ENCODE results near the gene FABP7.
"Not testable (repeated sequence)": the region's sequence is repeated elsewhere in the genome, so short reads cannot be mapped to it uniquely, and the experiment has no call there.

The FABP7 gene

GRCh38 chr6:122747573-122747972 lies 31.9 kb upstream of the FABP7 start:
- no peak overlapping the region for H3K4me3 ChIP-seq (ENCODE audit: low read depth, low read length)
- ChIA-PET CTCF (no interaction called here), POLR2A (no interaction called here)
- no peak for DNase-seq (ENCODE audit: low read depth, low spot score)
- TF ChIP-seq, protein P1, sequence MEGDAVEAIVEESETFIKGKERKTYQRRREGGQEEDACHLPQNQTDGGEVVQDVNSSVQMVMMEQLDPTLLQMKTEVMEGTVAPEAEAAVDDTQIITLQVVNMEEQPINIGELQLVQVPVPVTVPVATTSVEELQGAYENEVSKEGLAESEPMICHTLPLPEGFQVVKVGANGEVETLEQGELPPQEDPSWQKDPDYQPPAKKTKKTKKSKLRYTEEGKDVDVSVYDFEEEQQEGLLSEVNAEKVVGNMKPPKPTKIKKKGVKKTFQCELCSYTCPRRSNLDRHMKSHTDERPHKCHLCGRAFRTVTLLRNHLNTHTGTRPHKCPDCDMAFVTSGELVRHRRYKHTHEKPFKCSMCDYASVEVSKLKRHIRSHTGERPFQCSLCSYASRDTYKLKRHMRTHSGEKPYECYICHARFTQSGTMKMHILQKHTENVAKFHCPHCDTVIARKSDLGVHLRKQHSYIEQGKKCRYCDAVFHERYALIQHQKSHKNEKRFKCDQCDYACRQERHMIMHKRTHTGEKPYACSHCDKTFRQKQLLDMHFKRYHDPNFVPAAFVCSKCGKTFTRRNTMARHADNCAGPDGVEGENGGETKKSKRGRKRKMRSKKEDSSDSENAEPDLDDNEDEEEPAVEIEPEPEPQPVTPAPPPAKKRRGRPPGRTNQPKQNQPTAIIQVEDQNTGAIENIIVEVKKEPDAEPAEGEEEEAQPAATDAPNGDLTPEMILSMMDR (IDR thresholded peaks at IDR 0.05; ENCODE audit: insufficient read depth, low read length, missing control alignments), result no peak

GRCh38 chr6:122748945-122749344 lies 30.6 kb upstream of the FABP7 start:
- DNase-seq (ENCODE audit: low read depth, low spot score); POLR2A ChIA-PET; H3K4me3 ChIP-seq (ENCODE audit: low read depth, low read length): not testable (repeated sequence)
- CTCF ChIA-PET, result interaction anchor here (1.7 to 3.7 kb wide), 2 partner anchors 18 to 90 kb away, joined by 7 to 34 read pairs; no protein-coding TSS in a partner anchor

- CTCF ChIA-PET, result interaction anchor here (1.7 to 3.7 kb wide), 2 partner anchors 19 to 90 kb away, joined by 7 to 34 read pairs; no protein-coding TSS in a partner anchor
- DNase-seq (ENCODE audit: low read depth, low spot score), result no peak
- H3K4me3 ChIP-seq (ENCODE audit: low read depth, low read length), result no peak overlapping the region
- POLR2A ChIA-PET, result no interaction called here
- TF ChIP-seq, protein P1 (IDR thresholded peaks at IDR 0.05; ENCODE audit: insufficient read depth, low read length, missing control alignments), result no peak
These were observed 30.0 kb upstream of the FABP7 start for GRCh38 chr6:122749451-122750050.

- CTCF ChIA-PET, result interaction anchor here (1.1 to 3.7 kb wide), 4 partner anchors 13 to 88 kb away, joined by 5 to 34 read pairs (median 6); partner anchors contain the start of gene SMPDL3A
- POLR2A ChIA-PET, result no interaction called here
These were observed 28.2 kb upstream of the FABP7 start for GRCh38 chr6:122751326-122751725.

GRCh38 chr6:122752459-122752858 lies 27.1 kb upstream of the FABP7 start:
- POLR2A ChIA-PET, result no interaction called here
- no peak for DNase-seq (ENCODE audit: low read depth, low spot score)
- CTCF ChIA-PET, result interaction anchor here (1.6 to 3.7 kb wide), 2 partner anchors 22 to 87 kb away, joined by 6 to 34 read pairs; no protein-coding TSS in a partner anchor
- no peak overlapping the region for H3K4me3 ChIP-seq (ENCODE audit: low read depth, low read length)
- TF ChIP-seq, protein P1 (IDR thresholded peaks at IDR 0.05; ENCODE audit: insufficient read depth, low read length, missing control alignments), result no peak

More at GRCh38 chr6:122751326-122751725, 28.2 kb upstream of the FABP7 start:
- TF ChIP-seq, protein P1 (IDR thresholded peaks at IDR 0.05; ENCODE audit: insufficient read depth, low read length, missing control alignments), result no peak
- no peak overlapping the region for H3K4me3 ChIP-seq (ENCODE audit: low read depth, low read length)
- DNase-seq (ENCODE audit: low read depth, low spot score), result no peak

DNA sequence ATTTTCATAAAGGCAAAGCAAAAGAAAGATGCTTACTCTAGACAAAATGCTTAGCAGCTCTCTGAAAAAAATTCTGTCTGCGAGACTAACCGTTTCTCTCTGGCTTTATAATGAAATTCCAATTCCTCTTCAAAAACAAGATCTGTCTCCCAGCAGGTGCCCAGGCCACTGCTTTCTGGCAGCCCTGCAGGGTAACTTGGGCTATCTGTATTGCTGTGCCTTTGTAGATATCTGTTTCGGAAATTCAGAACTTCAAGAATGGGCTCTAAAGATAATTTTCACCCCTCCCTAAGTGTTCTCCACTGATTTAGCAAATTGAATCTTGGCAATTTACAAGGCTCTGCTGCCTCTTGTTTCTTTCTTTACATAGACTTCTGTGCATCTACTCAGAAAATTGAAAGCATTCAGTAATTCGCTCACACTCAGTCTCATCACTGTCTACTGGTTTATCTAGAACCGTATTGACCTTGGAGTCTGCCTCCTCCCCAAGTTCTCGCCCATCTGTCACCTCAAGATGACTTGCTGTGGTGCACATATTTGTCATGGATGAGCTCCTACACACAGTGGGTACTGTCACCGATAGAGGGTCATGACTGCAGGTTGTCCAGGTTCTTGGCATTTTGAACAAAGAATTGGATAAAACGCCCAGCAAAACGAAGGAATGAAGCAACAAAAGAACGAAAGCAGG lies 26.4 kb upstream of the FABP7 start:
- ChIA-PET CTCF (interaction anchor here (0.7 to 1.2 kb wide), 3 partner anchors 9 to 85 kb away, joined by 3 read pairs; partner anchors contain the start of gene SMPDL3A), POLR2A (no interaction called here)
- DNase-seq (ENCODE audit: low read depth, low spot score), result no peak
- TF ChIP-seq, protein P1 (IDR thresholded peaks at IDR 0.05; ENCODE audit: insufficient read depth, low read length, missing control alignments), result no peak
- no peak overlapping the region for H3K4me3 ChIP-seq (ENCODE audit: low read depth, low read length)
